HG02588 (cell line): ENCODE data around the gene SCYL1.
"Not testable (repeated sequence)": the region's sequence is repeated elsewhere in the genome, so short reads cannot be mapped to it uniquely, and the experiment has no call there.

Source experiments
- ATAC-seq: cut with Tn5 transposase; IDR thresholded peaks from one replicate; pipeline ENCODE4 v1.9.1; 2021; ENCODE audit warnings: mild to moderate bottlenecking, moderate library complexity; ENCODE audit not compliant: unreplicated experiment

SCYL1 gene

GRCh38 chr11:65564879-65565559 lies 40.1 kb downstream of the SCYL1 start:
- ATAC-seq, result not testable (repeated sequence)

- ATAC-seq, result no peak
Measured at GRCh38 chr11:65565624-65566453, 41.0 kb downstream of the SCYL1 start.

GRCh38 chr11:65569164-65569972 lies 44.5 kb downstream of the SCYL1 start:
- peak; percentile 1 for ATAC-seq

GRCh38 chr11:65569973-65570918 lies 45.4 kb downstream of the SCYL1 start, which contains the start of gene ZNRD2:
Gene ZNRD2 (plus strand): TSS chr11:65570477. CDS start chr11:65570492, 15 bp downstream.
- ATAC-seq, result peak; percentile 53

- ATAC-seq, result no peak
Measured at GRCh38 chr11:65571420-65571819, 46.5 kb downstream of the SCYL1 start.

GRCh38 chr11:65571940-65572339 lies 47.1 kb downstream of the SCYL1 start:
- ATAC-seq, result no peak

- no peak for ATAC-seq
Measured at GRCh38 chr11:65572356-65573051, 47.6 kb downstream of the SCYL1 start, which contains the start of gene FAM89B. Gene FAM89B (plus strand): TSS chr11:65572538. CDS start chr11:65572670, 132 bp downstream.

- no peak for ATAC-seq
Measured at GRCh38 chr11:65573391-65574079, 48.7 kb downstream of the SCYL1 start.

- peak; percentile 30 for ATAC-seq
Measured at GRCh38 chr11:65574109-65574810, 49.4 kb downstream of the SCYL1 start.

GRCh38 chr11:65574811-65575567 lies 50.1 kb downstream of the SCYL1 start:
- ATAC-seq, result no peak

GRCh38 chr11:65575568-65576231 lies 50.8 kb downstream of the SCYL1 start, which contains the start of gene EHBP1L1:
Gene EHBP1L1 (plus strand): TSS chr11:65576053. CDS start chr11:65576303, 250 bp downstream.
- no peak for ATAC-seq

GRCh38 chr11:65576232-65576866 lies 51.5 kb downstream of the SCYL1 start:
- ATAC-seq, result no peak

- ATAC-seq, result no peak
Measured at GRCh38 chr11:65576867-65577755, 52.2 kb downstream of the SCYL1 start.

GRCh38 chr11:65577756-65578109 lies 52.9 kb downstream of the SCYL1 start:
- ATAC-seq, result no peak

- ATAC-seq, result no peak
Measured at GRCh38 chr11:65578134-65578533, 53.3 kb downstream of the SCYL1 start.
